Urinary bladder (tissue), 4 donors: ENCODE measurements around the gene FBN1. TPM values are rescaled to one million over a fixed set of nuclear protein-coding genes. Genes with fewer than 3 reads are reported as not detected.

ENCODE experiments used
- DNase-seq: peaks from one replicate; pipeline ENCODE4 v3.0.0-alpha.2; 2015; ENCODE audit errors: extremely low spot score
- H3K27ac ChIP-seq: one replicate; pipeline ENCODE4 v1.5.1; 2013; ENCODE audit warnings: low read depth, mild to moderate bottlenecking, moderate library complexity
- H3K36me3 ChIP-seq: one replicate; pipeline ENCODE4 v1.6.1; 2013; ENCODE audit warnings: mild to moderate bottlenecking, moderate library complexity; ENCODE audit not compliant: insufficient read depth
- H3K4me1 ChIP-seq: one replicate; pipeline ENCODE4 v1.6.1; 2013; ENCODE audit warnings: mild to moderate bottlenecking, moderate library complexity; ENCODE audit not compliant: insufficient read depth
- H3K4me3 ChIP-seq: one replicate; pipeline ENCODE4 v1.5.1; 2013; ENCODE audit warnings: low read depth, low read length
- WGBS: extraction: QIAGEN DNeasy Blood & Tissue Kit; methylation state at CpG from one replicate; pipeline ENCODE4 v1.1.7; 2013; 5-methylcytosine and 5-hydroxymethylcytosine counted together
- polyA plus RNA-seq: library from polyadenylated mRNA; stranded (reverse); fragments of 200-250 nt; gene quantifications from one replicate; pipeline ENCODE4 v1.2.3, GENCODE V29; 2013
- total RNA-seq: library from RNA; depleted of rRNA; stranded (reverse); fragments of >200 nt; gene quantifications from one replicate; pipeline ENCODE4 v1.2.3, GENCODE V29; 2014
- donor health status: healthy with polysubstance abuse.
- donor health status: healthy.

Gene FBN1
- total RNA-seq (698 TPM), polyA plus RNA-seq (75.5 TPM)

DNA sequence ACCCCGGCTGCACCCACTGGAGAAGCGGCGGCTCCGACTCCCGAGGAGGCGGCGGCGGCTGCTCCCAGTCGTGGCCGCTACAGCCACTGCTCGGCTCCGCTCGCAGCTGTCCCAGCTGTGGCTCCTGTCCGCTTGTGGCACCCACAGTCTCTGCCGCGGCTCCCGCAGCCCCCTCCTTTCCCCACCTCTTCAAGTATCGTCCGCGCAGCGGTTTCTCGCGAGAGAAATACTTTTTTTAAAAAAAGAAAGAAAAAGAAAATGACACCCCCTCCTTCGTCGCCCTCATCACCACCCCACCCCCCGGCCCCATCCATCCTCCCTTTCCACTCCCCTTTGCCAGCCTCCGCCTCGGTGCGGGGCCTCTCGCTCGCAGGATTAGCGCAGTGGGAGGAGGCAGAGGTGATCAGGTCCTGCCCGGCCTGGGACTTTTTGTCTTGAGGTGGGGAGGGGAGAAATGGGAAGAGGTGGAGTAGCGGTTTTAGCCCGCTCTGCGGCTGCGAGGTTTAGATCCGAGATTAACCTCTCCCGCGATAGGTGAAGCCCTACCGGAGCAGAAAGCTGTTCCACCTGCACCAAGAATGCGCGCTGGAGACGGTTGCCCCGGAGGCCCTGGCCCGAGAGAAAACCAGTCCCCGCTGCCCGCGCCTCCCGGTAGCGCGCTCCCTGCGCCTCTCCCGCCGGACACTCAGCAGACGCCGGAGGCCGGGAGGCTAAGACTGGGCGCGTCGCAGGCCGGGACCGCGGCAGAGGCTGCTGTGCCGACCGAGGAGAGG, at the start of gene FBN1:
TSS of gene FBN1 (minus strand) at position 152 of the 773 bp plus-strand sequence. CDS start 940 bp downstream, outside the sequence.
- DNase-seq, result peak; percentile 81
- no peaks in the 10 kb centered on the region for H3K4me1 ChIP-seq
- H3K27ac ChIP-seq, result peak within 1 kb of the TSS; percentile 78
- WGBS, result under 1% methylated on average over 66 of the region's 66 CpGs
- peak within 1 kb of the TSS; percentile 90 for H3K4me3 ChIP-seq
- H3K36me3 ChIP-seq, result no peaks in the 10 kb centered on the region

DNA sequence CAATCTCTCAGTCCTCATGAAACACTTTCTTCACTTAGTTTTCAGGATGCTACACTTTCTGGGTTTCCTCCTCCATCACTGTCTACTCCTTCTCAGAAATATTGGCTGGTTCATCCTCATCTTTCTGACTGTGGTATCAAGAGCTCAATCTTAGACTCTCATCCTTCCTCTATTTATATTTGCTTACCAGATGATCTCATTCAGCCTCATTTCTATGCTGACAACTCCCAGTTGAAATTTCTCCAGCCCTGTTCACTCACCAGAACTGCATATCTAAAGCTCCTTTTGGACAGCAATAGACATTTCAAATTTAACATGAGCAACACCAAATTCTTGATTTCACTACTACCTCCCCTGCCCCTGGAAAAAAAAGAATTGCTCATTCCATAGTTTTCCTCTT, 48.0 kb upstream of the FBN1 start:
- H3K4me1 ChIP-seq, result no peaks in the 10 kb centered on the region
- no peak overlapping the region for H3K4me3 ChIP-seq
- no peak for DNase-seq
- no peaks in the 10 kb centered on the region for H3K36me3 ChIP-seq
- no peak overlapping the region for H3K27ac ChIP-seq

DNA sequence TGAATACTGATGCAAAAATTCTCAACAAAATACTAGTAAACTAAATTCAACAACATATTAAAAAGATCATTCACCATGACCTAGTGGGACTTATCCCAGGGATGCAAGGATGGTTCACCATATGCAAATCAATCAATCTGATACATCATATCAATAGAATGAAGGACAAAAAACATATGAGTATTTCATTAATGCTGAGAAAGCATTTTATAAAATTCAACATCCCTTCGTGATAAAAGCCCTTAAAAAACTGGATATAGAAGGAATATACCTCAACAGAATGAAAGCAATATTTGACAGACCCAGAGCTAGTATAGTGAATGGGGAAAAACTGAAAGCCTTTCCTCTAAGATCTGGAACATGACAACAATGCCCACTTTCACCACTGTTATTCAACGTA, 43.0 kb upstream of the FBN1 start:
- Histone ChIP-seq H3K36me3 (no peaks in the 10 kb centered on the region), H3K27ac (no peak overlapping the region), H3K4me1 (no peaks in the 10 kb centered on the region), H3K4me3 (no peak overlapping the region)
- WGBS, result 47% methylated on average over 2 of the region's 2 CpGs
- DNase-seq, result no peak

DNA sequence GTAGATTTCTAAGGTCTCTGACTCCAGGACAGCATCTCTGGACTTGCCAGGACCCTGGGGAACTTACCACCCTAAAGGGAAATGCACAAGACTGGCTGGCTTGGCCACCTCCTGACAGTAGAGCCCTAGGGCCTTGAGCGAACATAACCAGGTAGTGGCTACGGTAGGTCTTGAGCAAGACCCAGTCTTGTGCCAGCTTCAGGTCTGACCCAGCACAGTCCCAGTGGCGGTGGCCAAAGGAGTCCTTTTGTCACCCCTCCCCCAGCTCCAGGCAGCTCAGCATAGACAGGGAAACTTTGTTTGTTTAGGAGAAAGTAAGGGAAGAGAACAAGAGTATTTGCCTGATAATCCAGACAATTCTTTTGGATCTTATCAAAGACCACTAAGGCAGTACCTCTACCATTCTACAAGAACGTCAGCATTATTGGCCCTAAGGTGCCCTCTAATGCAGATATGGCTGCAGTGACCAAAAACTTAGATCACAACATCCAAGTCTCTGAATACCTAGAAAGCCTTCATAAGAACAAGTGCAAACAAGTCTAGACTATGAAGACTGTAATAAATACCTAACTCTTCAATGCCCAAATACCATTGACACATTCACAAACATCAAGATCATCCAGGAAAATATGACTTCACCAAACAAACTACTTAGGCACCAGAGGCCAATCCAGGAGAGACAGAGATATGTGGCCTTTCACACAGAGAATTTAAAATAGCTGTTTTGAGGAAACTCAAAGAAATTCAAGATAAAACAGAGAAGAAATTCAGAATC, 38.7 kb upstream of the FBN1 start:
- Histone ChIP-seq H3K27ac (no peak overlapping the region), H3K4me3 (no peak overlapping the region), H3K4me1 (no peaks in the 10 kb centered on the region), H3K36me3 (no peaks in the 10 kb centered on the region)
- 93% methylated on average over 4 of the region's 4 CpGs for WGBS
- DNase-seq, result no peak

DNA sequence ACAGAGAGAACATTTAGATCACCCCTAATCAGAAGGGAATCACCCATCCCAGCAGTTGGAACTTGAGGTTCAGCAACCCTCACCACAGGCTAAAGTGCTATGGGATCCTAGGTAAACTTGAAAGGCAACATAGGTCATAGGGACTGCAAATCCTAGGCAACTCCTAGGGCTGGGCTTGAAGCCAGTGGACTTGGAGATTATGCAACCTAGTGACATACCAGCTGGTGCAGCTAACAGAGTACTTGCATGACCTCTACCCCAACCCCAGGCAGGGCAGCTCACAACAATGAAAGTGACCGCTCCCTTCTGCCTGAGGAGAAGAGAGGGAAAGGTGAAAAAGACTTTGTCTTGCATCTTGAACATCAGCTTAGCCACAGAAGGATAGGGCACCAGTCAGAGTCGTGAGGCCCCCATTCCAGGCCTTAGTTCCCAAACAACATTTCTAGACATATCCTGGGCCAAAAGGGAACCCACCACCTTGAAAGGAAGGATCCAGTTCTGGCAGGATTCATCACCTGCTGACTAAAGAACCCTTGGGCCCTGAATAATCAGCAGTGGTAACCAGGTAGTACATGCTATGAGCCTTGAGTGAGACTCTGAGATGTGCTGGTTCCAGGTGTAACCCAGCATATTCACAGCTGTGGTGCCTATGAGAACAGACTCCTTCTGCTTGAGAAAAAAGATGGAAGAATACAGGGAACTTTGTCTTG, 37.6 kb upstream of the FBN1 start:
- WGBS, result 97% methylated on average over 2 of the region's 2 CpGs
- no peaks in the 10 kb centered on the region for H3K36me3 ChIP-seq
- DNase-seq, result no peak
- H3K27ac ChIP-seq, result no peak overlapping the region
- H3K4me1 ChIP-seq, result no peaks in the 10 kb centered on the region
- no peak overlapping the region for H3K4me3 ChIP-seq

DNA sequence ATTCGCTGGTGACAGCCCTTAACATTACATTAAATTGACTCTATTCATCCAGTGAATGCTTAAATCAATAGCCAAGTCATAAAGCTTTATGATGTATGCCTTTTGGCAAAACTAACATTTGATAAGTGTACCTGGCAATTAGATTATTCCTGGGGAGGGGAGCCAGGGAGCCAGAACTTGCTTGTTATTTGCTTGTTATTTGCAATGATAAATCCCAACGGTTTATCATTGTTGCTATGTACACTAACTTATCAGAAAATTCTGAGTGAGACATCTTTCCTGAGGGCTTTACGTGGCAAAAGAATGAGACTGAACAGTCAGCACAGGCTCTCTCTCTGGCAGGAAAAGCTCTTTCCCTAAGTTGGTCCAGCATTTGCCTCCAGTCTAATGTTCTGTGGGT, 35.8 kb upstream of the FBN1 start:
- H3K4me1 ChIP-seq, result no peaks in the 10 kb centered on the region
- H3K36me3 ChIP-seq, result no peaks in the 10 kb centered on the region
- no peak overlapping the region for H3K27ac ChIP-seq
- WGBS, result 69% methylated on average over 3 of the region's 3 CpGs
- no peak overlapping the region for H3K4me3 ChIP-seq
- DNase-seq, result no peak

DNA sequence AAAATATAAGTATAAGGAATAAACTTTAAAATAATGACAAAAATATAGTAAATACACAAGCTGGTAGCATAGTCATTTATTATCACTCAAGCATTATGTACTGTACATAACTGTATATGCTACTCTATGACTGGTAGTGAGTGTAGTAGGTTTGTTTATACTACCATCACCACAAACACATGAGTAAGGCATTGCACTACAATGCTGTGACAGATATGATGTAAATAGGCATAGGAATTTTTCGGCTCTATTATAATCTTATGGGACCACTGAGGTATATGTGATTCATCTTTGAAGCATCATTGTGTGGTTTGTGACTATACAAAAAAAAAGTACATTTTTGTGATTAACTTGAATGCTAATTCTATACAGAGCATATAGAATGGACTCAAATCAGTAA, 35.3 kb upstream of the FBN1 start:
- Histone ChIP-seq H3K27ac (no peak overlapping the region), H3K36me3 (no peaks in the 10 kb centered on the region), H3K4me3 (no peak overlapping the region), H3K4me1 (no peaks in the 10 kb centered on the region)
- WGBS, result 90% methylated on average over 1 of the region's 1 CpG
- no peak for DNase-seq

DNA sequence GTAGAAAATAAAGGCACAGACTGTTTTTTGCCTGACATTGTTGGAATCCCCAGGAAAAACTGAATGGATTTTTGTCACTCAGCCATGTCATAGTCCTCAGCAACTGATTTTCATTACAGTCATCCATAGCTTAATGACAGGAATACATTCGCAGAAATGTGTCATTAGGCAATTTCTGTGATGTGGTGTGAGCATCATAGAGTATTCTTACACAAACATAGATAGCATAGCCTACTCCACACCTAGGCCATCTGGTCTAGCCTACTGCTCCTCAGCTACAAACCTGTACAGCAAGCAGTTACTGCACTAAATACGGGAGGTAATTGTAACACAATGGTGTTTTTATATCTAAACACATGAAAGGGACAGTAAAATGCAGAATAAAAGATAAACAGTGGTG, 34.4 kb upstream of the FBN1 start:
- no peak overlapping the region for H3K4me3 ChIP-seq
- DNase-seq, result no peak
- no peak overlapping the region for H3K27ac ChIP-seq
- no peaks in the 10 kb centered on the region for H3K4me1 ChIP-seq
- WGBS, result 79% methylated on average over 2 of the region's 2 CpGs
- H3K36me3 ChIP-seq, result no peaks in the 10 kb centered on the region

DNA sequence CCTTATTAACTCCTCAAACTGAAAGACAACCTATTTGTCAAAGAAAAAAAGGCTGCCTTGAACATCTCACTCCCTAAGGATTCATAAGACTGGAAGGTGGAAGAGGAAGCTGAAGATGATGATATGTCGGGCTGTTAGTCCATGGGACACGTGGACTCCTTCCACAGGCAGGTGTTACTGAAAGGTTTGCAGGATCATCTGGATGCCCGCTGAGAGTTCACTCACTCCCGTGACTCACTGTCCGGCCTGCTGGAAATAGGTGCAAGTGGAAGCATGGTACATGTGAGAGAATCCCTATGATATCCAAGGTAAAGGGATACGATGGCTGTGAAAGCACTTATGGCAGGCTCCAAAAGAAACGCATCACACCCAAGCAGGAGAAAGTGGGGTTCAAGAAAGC, 33.3 kb upstream of the FBN1 start:
- Histone ChIP-seq H3K27ac (no peak overlapping the region), H3K4me1 (no peaks in the 10 kb centered on the region), H3K36me3 (no peaks in the 10 kb centered on the region), H3K4me3 (no peak overlapping the region)
- no peak for DNase-seq
- 88% methylated on average over 7 of the region's 7 CpGs for WGBS

DNA sequence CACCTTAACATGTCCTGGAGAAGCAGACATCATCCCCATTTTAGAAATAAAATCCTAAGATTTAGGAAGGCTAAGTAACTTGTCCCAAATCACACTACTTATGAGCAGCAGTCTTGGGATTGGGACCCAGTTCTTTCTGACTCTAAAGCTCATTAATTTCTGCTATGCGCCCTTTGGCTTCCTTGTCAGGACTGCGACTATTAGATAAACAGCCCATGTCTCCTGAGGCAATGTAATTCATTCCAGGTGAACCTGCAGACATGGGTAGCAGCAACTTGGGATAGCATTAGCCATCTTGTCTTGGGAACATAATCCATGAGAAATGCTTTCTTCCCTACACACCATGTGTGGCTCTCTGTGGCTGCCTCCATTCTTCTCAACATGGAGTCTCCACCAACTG, 32.3 kb upstream of the FBN1 start:
- WGBS, result 73% methylated on average over 2 of the region's 2 CpGs

DNA sequence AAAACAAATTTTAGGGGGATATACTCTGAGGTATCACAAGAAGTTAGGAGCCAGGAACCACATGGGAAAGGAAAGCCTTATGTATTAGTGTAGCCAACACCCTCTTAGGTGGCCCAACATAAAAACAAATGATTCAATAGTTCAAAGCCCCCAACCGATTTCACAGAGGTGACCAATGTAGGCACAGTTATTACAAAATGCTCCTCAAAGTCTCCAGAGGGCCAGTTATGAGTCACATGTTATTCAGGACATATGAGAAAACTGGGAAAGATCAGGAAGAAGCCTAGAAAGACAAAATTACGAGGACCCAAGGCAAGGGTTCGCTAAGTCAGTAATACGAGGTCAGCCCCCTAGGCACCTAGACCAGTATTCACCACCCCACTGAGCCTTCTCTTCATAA, 29.9 kb upstream of the FBN1 start:
- no peak for DNase-seq
- Histone ChIP-seq H3K4me1 (no peaks in the 10 kb centered on the region), H3K4me3 (no peak overlapping the region), H3K36me3 (no peaks in the 10 kb centered on the region), H3K27ac (no peak overlapping the region)
- WGBS, result 94% methylated on average over 4 of the region's 4 CpGs

More for the DNA sequence above, 32.3 kb upstream of the FBN1 start:
- no peak for DNase-seq
- Histone ChIP-seq H3K36me3 (no peaks in the 10 kb centered on the region), H3K4me3 (no peak overlapping the region), H3K27ac (no peak overlapping the region), H3K4me1 (no peaks in the 10 kb centered on the region)

DNA sequence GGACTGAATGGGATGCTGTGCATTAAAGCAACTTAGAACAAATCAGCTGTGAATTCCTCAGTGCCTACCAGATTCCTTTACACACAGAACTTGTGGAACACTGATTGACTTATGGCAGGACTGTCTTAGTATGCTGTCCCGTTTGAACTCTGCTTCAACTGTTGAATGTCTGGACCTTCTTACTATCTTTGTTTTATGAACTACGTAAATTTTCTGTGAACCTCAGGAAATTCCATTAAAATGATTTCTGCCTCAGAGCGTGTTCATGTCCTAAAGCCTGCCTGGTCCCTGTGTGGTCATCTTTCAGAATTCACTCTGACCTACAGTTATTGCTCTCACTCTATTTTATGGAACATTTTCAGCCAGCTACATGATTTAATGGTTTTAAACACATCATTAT, 29.4 kb upstream of the FBN1 start:
- DNase-seq, result no peak
- Histone ChIP-seq H3K36me3 (no peaks in the 10 kb centered on the region), H3K4me3 (no peak overlapping the region), H3K27ac (no peak overlapping the region), H3K4me1 (no peaks in the 10 kb centered on the region)
- WGBS, result 37% methylated on average over 3 of the region's 3 CpGs

DNA sequence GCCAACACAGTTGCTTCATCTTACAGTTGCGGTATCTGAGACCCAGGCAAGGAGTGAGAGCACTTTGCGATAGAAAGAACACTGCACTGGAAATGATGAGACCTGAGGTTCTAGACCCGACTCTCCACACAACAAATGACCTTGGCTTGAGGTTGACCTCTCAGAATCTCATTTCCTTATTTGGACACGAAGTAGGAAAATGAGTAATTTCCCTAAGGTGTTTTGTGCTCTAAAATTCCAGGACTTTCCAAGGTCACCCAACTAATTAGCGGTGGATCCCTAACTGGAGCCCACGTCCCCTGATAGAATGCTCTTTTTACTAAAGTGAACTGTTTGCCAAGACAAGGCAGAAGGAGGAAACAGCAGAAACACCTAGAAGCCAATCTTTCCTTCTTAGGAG, 26.7 kb upstream of the FBN1 start:
- H3K4me3 ChIP-seq, result no peak overlapping the region
- WGBS, result 90% methylated on average over 6 of the region's 6 CpGs
- H3K36me3 ChIP-seq, result no peaks in the 10 kb centered on the region
- H3K27ac ChIP-seq, result no peak overlapping the region
- DNase-seq, result no peak
- no peaks in the 10 kb centered on the region for H3K4me1 ChIP-seq
